PC-3 (cell line): ENCODE results near the gene DHDH. TPM values are rescaled to one million over a fixed set of nuclear protein-coding genes. Genes with fewer than 3 reads are reported as not detected.
"Not testable (repeated sequence)": the region's sequence is repeated elsewhere in the genome, so short reads cannot be mapped to it uniquely, and the experiment has no call there.

Experiments
- ATAC-seq: fragments of 200-7000 bp; cut with Tn5 transposase; 2 replicates; pipeline ENCODE4 v1.9.1; 2020; ENCODE audit warnings: mild to moderate bottlenecking, moderate library complexity
- BruUV-seq: library from RNA; stranded (reverse); fragments of 400-500 nt; replicated peaks from 2 replicates; lab custom pipeline; 2021; lab: Mats Ljungman, UMichigan
- CTCF ChIA-PET: fragments of 300-600 bp; sonication (Branson Sonifier 250); formaldehyde crosslinking; loops from one replicate; lab custom pipeline; 2022; ENCODE audit warnings: antibody characterized with exemption; lab: Charles Lee
- POLR2A ChIA-PET: fragments of 300-600 bp; sonication (Branson Sonifier 250); formaldehyde crosslinking; loops from one replicate; lab custom pipeline; 2022; ENCODE audit warnings: antibody characterized with exemption; ENCODE audit not compliant: unreplicated experiment; lab: Charles Lee
- DNase-seq: peaks from one replicate; pipeline ENCODE4 v3.0.0-alpha.2; 2015
- H2AFZ ChIP-seq: fragments of 300-600 bp; sonication (generic); 2 replicates; pipeline ENCODE4 v1.6.0; 2016; ENCODE audit warnings: antibody characterized with exemption, low read length
- H3F3A ChIP-seq: fragments of 300-600 bp; sonication (generic); one replicate; pipeline ENCODE4 v1.6.0; 2017; ENCODE audit warnings: antibody characterized with exemption, low read length, control low read depth, mild to moderate bottlenecking; ENCODE audit not compliant: unreplicated experiment
- H3K27ac ChIP-seq: fragments of 300-600 bp; sonication (generic); 2 replicates; pipeline ENCODE4 v1.5.1; 2016; ENCODE audit warnings: mild to moderate bottlenecking, low read length
- H3K27me3 ChIP-seq: fragments of 300-600 bp; sonication (generic); 2 replicates; pipeline ENCODE4 v1.6.1; 2016; ENCODE audit warnings: low read length, mixed read lengths
- H3K36me3 ChIP-seq: fragments of 300-600 bp; sonication (generic); 2 replicates; pipeline ENCODE4 v1.6.1; 2016; ENCODE audit warnings: low read depth, mixed run types, low read length, mixed read lengths
- H3K4me1 ChIP-seq: fragments of 300-600 bp; sonication (generic); 2 replicates; pipeline ENCODE4 v1.5.1; 2016; ENCODE audit warnings: low read length; ENCODE audit not compliant: insufficient read depth
- H3K4me2 ChIP-seq: fragments of 300-600 bp; sonication (generic); 2 replicates; pipeline ENCODE4 v1.6.0; 2016; ENCODE audit warnings: low read length
- H3K4me3 ChIP-seq: fragments of 300-600 bp; sonication (generic); 2 replicates; pipeline ENCODE4 v1.5.1; 2016; ENCODE audit warnings: mild to moderate bottlenecking, low read length, mixed read lengths
- H3K79me2 ChIP-seq: fragments of 300-600 bp; sonication (generic); 2 replicates; pipeline ENCODE4 v1.6.1; 2017; ENCODE audit warnings: low read length, mixed read lengths
- H3K9ac ChIP-seq: fragments of 300-600 bp; sonication (generic); 2 replicates; pipeline ENCODE4 v1.6.0; 2016; ENCODE audit warnings: mild to moderate bottlenecking, low read length
- H3K9me2 ChIP-seq: fragments of 300-600 bp; sonication (generic); replicated peaks from 2 replicates; pipeline ENCODE4 v1.6.1; 2016; ENCODE audit warnings: mixed run types, low read length, mixed read lengths
- H3K9me3 ChIP-seq: fragments of 300-600 bp; sonication (generic); 2 replicates; pipeline ENCODE4 v1.6.1; 2016; ENCODE audit warnings: low read length, mixed read lengths
- H4K20me1 ChIP-seq: fragments of 300-600 bp; sonication (generic); 2 replicates; pipeline ENCODE4 v1.6.1; 2016; ENCODE audit warnings: low read length, mixed read lengths
- EZH2 ChIP-seq: fragments of 300-600 bp; sonication (generic); IDR thresholded peaks from one replicate; pipeline ENCODE4 v1.6.1; 2017; ENCODE audit warnings: antibody characterized with exemption, mild to moderate bottlenecking, low read length; ENCODE audit not compliant: unreplicated experiment
- EZH2phosphoT487 ChIP-seq: fragments of 300-600 bp; sonication (generic); IDR thresholded peaks from 2 replicates; pipeline ENCODE4 v1.6.1; 2018; ENCODE audit warnings: mild to moderate bottlenecking, antibody characterized with exemption, low read length, borderline replicate concordance
- intact Hi-C: fragments of 100-400 bp; cut with micrococcal nuclease; formaldehyde crosslinking; loops from 2 replicates; pipeline ENCODE4 v1.9.0; 2023
- total RNA-seq: library from RNA; depleted of rRNA; stranded (reverse); fragments of >200 nt; gene quantifications from 2 replicates; pipeline ENCODE4 v1.2.3, GENCODE V29; 2014
- TF ChIP-seq, protein P1 (sequence below): fragments of 300-600 bp; sonication (generic); conservative IDR thresholded peaks from 2 replicates; pipeline ENCODE4 v1.5.1; 2017; ENCODE audit warnings: antibody characterized with exemption, low read depth, mild to moderate bottlenecking, low read length

DHDH gene
- total RNA-seq, 1 experiment from 2014 or later: 1.8 TPM

DNA sequence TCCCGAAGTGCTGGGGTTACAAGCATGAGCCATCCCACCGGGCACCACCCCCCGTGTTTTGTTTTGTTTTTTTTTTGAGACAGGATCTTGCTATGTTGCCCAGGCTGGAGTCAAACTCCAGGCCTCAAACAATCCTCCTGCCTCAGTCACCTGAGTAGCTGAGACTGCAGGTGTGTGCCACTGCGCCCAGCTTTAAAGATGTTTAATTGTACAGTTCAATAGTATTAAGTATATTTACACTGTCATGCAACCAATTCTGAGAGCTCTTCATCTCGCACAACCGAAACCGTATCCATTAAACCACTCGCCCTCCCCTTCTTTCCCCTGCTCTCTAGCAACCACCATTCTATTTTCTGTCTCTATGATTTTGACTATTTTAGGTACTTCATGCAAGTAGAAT is 17.7 kb upstream of the DHDH start:
- Histone ChIP-seq H3K27ac (no peak overlapping the region), H3K79me2 (no peaks in the 10 kb centered on the region), H2AFZ (no peak overlapping the region), H3K4me2 (no peak overlapping the region), H3K36me3 (no peaks in the 10 kb centered on the region), H3K27me3 (no peaks in the 10 kb centered on the region), H3K9me3 (no peaks in the 10 kb centered on the region), H3K4me1 (no peaks in the 10 kb centered on the region), H4K20me1 (no peaks in the 10 kb centered on the region), H3K9me2 (no peaks in the 10 kb centered on the region), H3K9ac (no peak overlapping the region), H3F3A (no peaks in the 10 kb centered on the region), H3K4me3 (no peak overlapping the region)
- ChIA-PET CTCF (no interaction called here), POLR2A (no interaction called here)
- TF ChIP-seq EZH2 (no peak), EZH2phosphoT487 (no peak)
- TF ChIP-seq, protein P1, sequence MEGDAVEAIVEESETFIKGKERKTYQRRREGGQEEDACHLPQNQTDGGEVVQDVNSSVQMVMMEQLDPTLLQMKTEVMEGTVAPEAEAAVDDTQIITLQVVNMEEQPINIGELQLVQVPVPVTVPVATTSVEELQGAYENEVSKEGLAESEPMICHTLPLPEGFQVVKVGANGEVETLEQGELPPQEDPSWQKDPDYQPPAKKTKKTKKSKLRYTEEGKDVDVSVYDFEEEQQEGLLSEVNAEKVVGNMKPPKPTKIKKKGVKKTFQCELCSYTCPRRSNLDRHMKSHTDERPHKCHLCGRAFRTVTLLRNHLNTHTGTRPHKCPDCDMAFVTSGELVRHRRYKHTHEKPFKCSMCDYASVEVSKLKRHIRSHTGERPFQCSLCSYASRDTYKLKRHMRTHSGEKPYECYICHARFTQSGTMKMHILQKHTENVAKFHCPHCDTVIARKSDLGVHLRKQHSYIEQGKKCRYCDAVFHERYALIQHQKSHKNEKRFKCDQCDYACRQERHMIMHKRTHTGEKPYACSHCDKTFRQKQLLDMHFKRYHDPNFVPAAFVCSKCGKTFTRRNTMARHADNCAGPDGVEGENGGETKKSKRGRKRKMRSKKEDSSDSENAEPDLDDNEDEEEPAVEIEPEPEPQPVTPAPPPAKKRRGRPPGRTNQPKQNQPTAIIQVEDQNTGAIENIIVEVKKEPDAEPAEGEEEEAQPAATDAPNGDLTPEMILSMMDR: no peak
- no peak for ATAC-seq
- BruUV-seq: no TSS peak
- no peak for DNase-seq
- intact Hi-C loops: no loop called here

DNA sequence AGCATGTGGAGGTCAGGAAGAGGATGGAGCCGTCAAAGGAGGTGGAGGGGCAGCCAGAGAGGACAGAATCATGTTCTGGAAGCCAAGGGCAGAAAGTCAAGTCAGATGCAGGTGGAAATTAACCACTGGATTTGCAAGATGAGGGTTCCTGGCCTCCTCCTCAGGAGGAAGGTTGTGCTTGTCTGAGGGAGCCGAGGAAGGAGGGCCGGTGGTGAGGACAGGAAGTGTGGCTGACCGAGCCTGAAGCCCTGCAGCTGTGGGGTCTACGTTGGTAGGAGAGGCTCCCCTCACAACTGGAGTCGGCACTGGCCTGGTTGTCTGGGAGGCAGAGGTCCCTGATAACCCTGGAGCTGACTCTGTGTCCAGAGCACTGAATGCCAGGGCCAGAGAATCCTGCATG is 15.4 kb upstream of the DHDH start:
- Histone ChIP-seq H3K9ac (no peak overlapping the region), H3K9me2 (no peaks in the 10 kb centered on the region), H3K36me3 (no peaks in the 10 kb centered on the region), H2AFZ (no peak overlapping the region), H4K20me1 (no peaks in the 10 kb centered on the region), H3K4me1 (no peaks in the 10 kb centered on the region), H3K4me2 (no peak overlapping the region), H3K9me3 (no peaks in the 10 kb centered on the region), H3K27ac (no peak overlapping the region), H3K79me2 (no peaks in the 10 kb centered on the region), H3K27me3 (no peaks in the 10 kb centered on the region), H3F3A (no peaks in the 10 kb centered on the region), H3K4me3 (no peak overlapping the region)
- no TSS peak for BruUV-seq
- ChIA-PET POLR2A (no interaction called here), CTCF (no interaction called here)
- DNase-seq (no peak), ATAC-seq (no peak)
- intact Hi-C loops: no loop called here
- TF ChIP-seq EZH2phosphoT487 (no peak), EZH2 (no peak)
- TF ChIP-seq, protein P1: no peak

DNA sequence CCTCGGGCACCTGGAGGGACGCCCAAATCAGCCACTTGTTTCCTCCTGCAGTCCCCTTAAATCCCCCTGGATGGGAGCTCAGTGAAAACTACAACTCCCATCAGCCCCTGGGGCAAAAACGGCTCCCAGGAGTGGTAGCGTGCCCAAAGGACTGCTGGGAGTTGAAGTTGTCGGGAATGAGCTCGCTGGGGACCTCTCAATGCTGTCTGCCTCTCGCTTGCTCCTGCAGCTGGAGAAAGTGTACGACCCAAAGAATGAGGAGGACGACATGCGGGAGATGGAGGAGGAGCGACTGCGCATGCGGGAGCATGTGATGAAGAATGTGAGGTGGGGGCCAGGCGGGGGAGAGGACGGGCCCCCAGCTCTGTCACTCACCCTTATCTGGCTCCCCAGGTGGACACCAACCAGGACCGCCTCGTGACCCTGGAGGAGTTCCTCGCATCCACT is 14.7 kb upstream of the DHDH start:
- CTCF ChIA-PET: no interaction called here

DNA sequence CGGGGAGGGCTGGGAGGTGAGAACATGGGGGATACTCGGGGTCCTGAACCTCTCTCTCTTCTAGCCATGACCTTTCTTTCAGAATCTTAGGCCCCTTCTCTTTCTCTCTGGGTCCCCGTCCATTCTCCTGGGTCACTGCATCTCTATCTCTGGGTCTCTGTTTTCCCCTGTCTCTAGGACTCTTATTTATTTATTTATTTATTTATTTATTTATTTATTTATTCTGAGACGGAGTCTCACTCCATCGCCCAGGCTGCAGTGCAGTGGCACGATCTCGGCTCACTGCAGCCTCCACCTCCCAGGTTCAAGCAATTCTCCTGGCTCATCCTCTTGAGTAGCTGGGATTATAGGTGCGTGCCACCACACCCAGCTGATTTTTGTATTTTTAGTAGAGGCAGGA is 14.2 kb upstream of the DHDH start:
- H3K4me1 ChIP-seq, H3K4me2 ChIP-seq, H3K9me2 ChIP-seq, H3K79me2 ChIP-seq, H3K4me3 ChIP-seq, intact Hi-C loops, H3K36me3 ChIP-seq, BruUV-seq, CTCF ChIA-PET, H4K20me1 ChIP-seq, H3F3A ChIP-seq, DNase-seq, H3K9ac ChIP-seq, H2AFZ ChIP-seq, H3K27me3 ChIP-seq, H3K9me3 ChIP-seq, H3K27ac ChIP-seq, POLR2A ChIA-PET, ATAC-seq: not testable (repeated sequence)

More for the DNA sequence above, 14.7 kb upstream of the DHDH start:
- Histone ChIP-seq H3K27ac (no peak overlapping the region), H3F3A (no peaks in the 10 kb centered on the region), H3K4me1 (no peaks in the 10 kb centered on the region), H4K20me1 (no peaks in the 10 kb centered on the region), H3K4me2 (no peak overlapping the region), H3K79me2 (no peaks in the 10 kb centered on the region), H3K4me3 (no peak overlapping the region), H2AFZ (no peak overlapping the region), H3K27me3 (no peaks in the 10 kb centered on the region), H3K9me3 (no peaks in the 10 kb centered on the region), H3K9me2 (no peaks in the 10 kb centered on the region), H3K36me3 (no peaks in the 10 kb centered on the region), H3K9ac (no peak overlapping the region)
- TF ChIP-seq EZH2 (no peak), EZH2phosphoT487 (no peak)
- TF ChIP-seq, protein P1: no peak
- no peak for ATAC-seq
- peak; percentile 15 for DNase-seq
- intact Hi-C loops: no loop called here
- no TSS peak for BruUV-seq
- POLR2A ChIA-PET: no interaction called here
